ENCODE data around the gene NPFFR2.
A peak's percentile ranks its signal among the peaks of the same experiment; 100 is the strongest.
"Not testable (repeated sequence)": the region's sequence is repeated elsewhere in the genome, so short reads cannot be mapped to it uniquely, and the experiment has no call there.

The NPFFR2 gene

DNA sequence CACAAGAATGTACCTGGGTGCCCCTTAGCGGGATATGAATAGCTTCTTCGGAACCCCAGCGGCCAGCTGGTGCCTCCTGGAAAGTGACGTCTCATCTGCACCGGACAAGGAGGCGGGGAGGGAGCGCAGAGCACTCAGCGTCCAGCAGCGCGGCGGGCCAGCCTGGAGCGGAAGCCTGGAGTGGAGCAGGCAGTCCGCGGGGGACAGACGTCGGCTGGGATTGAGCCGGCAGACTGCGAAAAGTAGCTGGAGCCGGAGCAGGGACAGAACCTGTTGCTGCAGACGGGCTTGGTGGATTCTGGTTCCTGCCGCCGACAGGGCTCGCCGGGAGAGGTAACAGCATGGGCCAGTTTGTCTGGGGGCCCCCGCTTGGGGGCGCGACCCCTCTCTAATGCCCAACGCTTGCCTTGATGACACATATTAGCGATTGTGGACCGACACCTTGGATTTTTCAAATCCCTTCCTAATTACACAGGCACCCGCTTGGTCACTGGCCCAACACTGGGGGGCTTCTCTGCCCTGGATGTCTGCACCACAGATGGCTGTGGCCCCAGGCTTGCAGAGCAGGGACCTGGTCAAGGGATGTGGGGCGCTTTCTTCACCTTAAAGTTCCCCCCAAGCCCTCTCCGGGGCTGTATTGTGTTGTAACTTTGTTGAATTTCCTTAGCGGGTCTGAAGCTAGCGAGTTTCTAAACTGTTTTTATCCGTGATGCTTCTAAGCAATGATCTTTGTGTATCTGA lies at the start of gene NPFFR2:
NPFFR2 (plus strand) TSS at position 133 of the 741 bp plus-strand sequence. CDS start 96,592 bp downstream, outside the sequence.
- no peak for DNase-seq

DNA sequence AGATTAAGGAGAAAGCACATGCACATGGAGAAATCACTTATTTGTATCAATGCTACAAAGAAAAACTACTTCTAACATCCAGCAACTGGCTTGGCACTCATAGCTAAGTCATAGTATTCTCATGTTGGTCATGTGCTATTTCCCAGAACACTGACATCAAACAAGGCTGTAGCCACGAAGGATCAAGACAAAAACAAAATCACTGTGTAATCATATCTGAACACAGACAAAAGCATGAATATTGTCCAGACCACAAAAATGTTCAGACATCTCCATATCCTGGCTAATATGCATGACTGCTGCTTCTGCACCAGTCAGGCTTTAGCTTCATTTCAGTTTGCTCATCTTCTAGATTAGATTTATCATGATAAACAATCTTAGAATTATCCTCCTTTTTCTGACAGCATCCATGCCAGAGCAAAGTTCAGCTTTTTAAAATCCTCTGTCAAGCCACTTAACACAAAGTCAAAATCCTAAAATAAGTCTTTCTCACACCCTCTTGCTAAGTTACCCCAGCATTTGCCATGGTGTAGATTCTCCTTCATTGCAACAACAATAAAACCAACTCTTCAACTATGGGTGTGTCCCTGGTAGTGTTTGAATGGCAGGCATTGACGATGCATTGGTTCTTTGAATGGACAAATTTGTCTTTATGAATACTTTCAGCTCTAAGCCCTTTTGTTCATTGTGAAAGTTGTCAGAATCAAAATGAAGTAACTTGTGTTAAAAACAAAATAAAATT lies 39.1 kb upstream of the NPFFR2 start:
- no peak for DNase-seq

GRCh38 chr4:71994559-71994958 lies 37.2 kb upstream of the NPFFR2 start:
- no peak for DNase-seq

- no peak for DNase-seq
Measured at GRCh38 chr4:71995297-71995696, 36.5 kb upstream of the NPFFR2 start.

GRCh38 chr4:72006586-72006985 lies 25.2 kb upstream of the NPFFR2 start:
- DNase-seq = peak; percentile 70

- DNase-seq = no peak
Measured at GRCh38 chr4:72011906-72012305, 19.9 kb upstream of the NPFFR2 start.

DNA sequence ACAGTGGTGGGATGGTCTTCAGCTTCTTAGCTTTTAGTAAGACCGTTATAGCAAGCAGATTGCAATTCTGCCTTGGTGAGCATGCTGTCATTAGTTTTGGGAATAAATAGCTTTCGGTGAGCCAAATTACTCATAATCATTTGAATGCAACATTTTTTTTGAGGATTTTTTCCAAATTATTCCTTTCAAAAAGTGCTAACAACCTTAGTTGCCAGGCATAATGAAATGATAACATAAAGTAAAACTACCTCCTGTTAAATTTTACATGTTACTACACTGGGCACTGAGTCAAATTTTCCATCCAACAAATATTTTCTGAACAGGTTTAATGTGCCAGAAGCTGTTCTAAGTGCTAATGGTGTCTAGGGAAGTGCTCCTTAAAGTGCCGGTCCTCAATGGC lies 15.8 kb upstream of the NPFFR2 start:
- DNase-seq = no peak

DNA sequence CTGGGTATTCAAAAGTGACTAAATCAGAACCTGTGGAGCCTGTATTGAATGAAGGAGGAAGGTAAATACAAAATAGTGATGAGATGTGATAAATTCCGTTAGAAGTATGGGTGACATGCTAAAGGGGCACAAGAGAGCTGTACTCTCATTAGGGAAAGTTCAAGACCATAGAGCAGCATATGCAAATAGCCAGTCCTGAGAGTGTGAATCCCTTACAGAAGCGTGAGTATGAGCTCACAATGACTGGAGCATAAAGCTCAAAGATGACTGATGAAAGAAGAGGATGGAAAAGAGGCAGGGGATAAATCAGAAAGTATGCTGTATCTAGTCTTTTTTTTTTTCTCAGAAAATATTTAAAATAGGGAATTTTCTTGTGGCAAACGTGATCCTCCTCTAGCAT lies 12.1 kb upstream of the NPFFR2 start:
- DNase-seq = no peak

DNA sequence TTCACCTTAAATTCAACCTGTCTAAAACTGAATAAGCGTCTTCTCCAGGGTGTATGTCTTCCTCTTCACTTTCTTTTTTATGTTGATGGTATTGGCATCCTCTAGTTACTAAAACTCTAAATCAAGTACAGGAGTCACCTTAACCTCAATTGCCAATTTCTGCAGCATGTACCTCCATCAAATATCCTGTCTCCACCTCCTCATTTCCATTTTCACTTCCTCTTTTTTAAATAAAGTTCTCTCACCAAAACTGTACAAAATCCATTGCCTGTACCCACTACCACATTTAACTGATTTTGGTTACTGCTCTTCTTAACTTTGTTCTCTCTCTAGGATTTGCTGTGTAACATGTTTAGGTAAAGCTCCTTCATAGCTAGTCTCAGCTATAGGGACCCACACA lies 9.2 kb upstream of the NPFFR2 start:
- DNase-seq = no peak

GRCh38 chr4:72055566-72055965 lies 23.8 kb downstream of the NPFFR2 start:
- DNase-seq = no peak

DNA sequence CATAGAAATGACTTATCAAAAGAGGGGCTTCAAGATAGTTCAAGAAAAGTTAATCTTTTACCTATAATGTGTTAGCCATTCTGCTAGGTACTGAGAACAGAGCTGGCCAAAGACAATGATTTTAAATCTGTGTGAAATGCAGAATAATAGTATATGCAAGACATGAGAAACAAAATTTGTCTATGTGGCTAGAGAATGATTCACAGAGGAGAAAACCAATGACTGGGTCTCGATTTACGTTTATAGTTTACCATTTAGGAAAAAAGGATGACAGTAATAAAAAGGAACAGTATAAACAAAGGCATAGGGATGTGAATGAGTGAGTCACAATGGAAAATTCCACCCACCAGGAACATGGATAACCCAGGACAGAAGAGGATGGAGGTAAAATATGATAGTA lies 31.9 kb downstream of the NPFFR2 start:
- no peak for DNase-seq

DNA sequence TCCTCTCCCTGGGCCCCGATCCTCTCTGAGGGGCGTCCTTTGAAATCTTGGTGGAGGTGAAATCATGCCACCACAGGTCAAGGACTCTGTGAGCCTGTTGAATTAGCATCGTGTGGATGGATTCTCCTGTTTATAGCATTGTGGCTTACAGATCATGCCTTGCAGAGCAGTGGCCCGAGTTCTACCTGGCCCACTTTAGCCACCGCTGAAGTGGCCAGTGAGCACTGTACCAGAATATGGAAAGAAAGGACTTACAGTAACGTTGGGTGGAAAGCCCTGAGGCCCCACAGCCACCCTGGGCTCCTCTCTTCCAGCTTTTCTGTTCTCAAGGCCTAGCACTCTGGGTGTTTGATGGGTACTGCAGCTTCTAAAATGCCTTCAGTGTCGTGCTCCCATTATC lies 35.3 kb downstream of the NPFFR2 start:
- DNase-seq = no peak

GRCh38 chr4:72073816-72074215 lies 42.0 kb downstream of the NPFFR2 start:
- no peak for DNase-seq

- no peak for DNase-seq
Measured at GRCh38 chr4:72076562-72076961, 44.8 kb downstream of the NPFFR2 start.

GRCh38 chr4:72077346-72077745 lies 45.5 kb downstream of the NPFFR2 start:
- DNase-seq = no peak

DNA sequence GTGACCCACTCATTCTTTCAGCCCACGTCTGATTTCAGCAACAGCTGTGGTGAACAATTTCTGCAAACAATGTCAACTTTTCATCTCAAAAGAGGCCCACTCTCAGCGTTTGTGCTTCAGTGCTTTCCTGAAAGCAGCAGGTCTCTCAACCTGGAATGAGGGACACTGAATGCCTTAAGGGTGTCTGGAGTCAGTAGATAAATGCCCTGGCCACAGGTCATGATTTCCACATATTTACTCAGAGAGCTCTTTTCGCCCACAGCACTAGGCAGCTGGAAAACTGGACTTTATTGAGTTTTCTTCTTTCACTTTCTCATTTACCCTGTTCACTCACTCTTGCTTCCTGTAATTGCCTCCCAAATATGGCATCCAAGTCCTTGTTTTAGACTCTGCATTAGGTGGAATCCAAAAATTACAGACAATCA lies 52.8 kb downstream of the NPFFR2 start:
- DNase-seq = no peak

DNA sequence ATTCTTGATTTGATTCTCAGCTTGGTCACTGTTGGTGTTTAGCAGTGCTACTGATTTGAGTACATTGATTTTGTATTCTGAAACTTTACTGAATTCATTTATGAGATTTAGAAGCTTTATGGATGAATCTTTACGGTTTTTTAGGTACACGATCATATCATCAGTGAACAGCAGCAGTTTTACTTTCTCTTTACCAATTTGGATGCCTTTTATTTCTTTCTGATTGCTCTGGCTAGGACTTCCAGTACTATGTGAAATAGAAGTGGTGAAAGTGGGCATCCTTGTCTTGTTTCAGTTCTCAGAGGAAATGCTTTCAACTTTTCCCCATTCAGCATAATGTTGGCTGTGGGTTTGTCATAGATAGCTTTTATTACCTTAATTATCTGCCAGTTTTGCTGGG lies 58.8 kb downstream of the NPFFR2 start:
- DNase-seq = not testable (repeated sequence)

- DNase-seq = no peak
Measured at GRCh38 chr4:72094059-72094797, 62.4 kb downstream of the NPFFR2 start.

- no peak for DNase-seq
Measured at GRCh38 chr4:72107456-72107855, 75.7 kb downstream of the NPFFR2 start.

DNA sequence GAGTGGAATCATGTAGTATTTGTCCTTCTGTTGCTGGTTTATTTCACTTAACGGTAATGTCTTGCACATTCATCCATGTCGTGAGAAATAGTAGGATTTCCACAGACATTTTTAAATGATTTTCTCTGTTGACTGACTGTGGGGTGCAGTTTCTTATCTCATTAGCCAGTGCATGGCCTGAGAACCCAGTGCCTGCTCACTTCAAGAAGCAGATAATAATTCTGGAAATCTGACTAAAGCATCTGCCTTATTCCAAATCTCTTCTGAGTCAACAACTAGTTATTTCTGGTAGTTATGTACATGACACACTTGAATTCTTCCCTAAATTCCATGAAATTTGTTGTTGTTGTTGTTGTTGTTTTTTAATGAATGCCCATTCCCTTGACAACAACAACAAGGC lies 77.6 kb downstream of the NPFFR2 start:
- no peak for DNase-seq

DNA sequence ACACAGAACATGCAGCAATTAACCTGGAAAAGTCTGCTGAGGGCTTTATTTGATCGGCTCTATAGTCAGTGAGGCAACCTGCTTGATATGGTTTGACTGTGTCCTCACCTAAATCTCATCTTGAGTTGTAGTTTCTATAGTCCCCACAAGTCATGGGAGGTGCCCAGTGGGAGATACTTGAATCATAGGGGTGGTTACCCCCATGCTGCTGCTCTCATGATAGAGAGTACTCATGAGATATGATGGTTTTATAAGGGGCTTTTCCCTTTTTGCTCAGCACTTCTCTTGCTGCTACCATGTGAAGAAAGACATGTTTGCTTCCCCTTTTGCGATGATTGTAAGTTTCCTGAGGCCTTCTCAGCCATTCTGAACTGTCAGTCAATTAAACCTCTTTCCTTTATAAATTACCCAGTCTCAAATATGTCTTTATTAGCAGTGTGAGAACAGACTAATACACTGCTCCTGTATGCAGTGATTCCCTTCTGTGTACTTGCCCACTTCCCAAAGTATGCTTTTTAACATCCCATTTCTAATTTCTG lies 78.2 kb downstream of the NPFFR2 start:
- no peak for DNase-seq

DNA sequence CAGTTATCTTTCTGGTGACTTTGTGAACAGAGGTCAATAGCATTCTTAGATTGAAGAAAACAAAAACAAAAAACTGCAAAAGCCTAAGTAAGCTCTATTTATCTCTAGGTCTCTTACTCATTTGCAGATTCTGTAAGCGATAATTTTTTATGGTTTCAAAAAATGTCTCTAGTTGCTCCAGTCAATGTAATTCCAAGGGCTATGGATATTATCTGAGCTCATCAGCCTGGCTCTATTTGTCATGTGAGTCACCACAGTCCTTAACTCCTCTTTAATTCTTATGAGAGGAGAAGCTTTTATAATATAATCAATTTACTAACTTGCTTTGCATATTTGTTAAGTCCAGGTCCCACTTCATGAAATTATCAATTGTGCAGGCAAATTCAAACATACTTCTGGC lies 79.1 kb downstream of the NPFFR2 start:
- DNase-seq = no peak

- DNase-seq = no peak
Measured at GRCh38 chr4:72111863-72112262, 80.1 kb downstream of the NPFFR2 start.

All from fibroblast of skin of right quadriceps (primary cell).